Type B pancreatic cell (in vitro differentiated cells): ENCODE measurements around the gene MSRB3. TPM values are rescaled to one million over a fixed set of nuclear protein-coding genes. Genes with fewer than 3 reads are reported as not detected.
A peak's percentile ranks its signal among the peaks of the same experiment; 100 is the strongest.
"Not testable (repeated sequence)": the region's sequence is repeated elsewhere in the genome, so short reads cannot be mapped to it uniquely, and the experiment has no call there.

Source experiments
- DNase-seq: peaks from one replicate; pipeline ENCODE4 v3.0.0; 2021; ENCODE audit warnings: mixed read lengths; ENCODE audit not compliant: unreplicated experiment; ENCODE audit errors: extremely low spot score
- H3K27ac Mint-ChIP-seq: 2 replicates; pipeline ENCODE4 v1.8.0; 2021; ENCODE audit warnings: mild to moderate bottlenecking, mixed read lengths
- H3K27me3 Mint-ChIP-seq: 2 replicates; pipeline ENCODE4 v1.8.0; 2021; ENCODE audit warnings: mixed read lengths
- H3K36me3 Mint-ChIP-seq: 2 replicates; pipeline ENCODE4 v1.8.0; 2021; ENCODE audit warnings: mixed read lengths
- H3K4me1 Mint-ChIP-seq: one replicate; pipeline ENCODE4 v1.8.0; 2021; ENCODE audit warnings: mixed read lengths; ENCODE audit not compliant: unreplicated experiment
- H3K4me3 Mint-ChIP-seq: 2 replicates; pipeline ENCODE4 v1.8.0; 2021; ENCODE audit warnings: mild to moderate bottlenecking, mixed read lengths
- H3K9me3 Mint-ChIP-seq: 2 replicates; pipeline ENCODE4 v1.8.0; 2021; ENCODE audit warnings: mixed read lengths
- CTCF ChIP-seq: fragments of 200-600 bp; sonication (generic); conservative IDR thresholded peaks from 2 replicates; pipeline ENCODE4 v1.5.0; 2021; ENCODE audit warnings: antibody characterized with exemption, mild to moderate bottlenecking
- total RNA-seq: library from RNA; stranded (reverse); gene quantifications from 2 replicates; pipeline ENCODE4 v1.2.1, GENCODE V29; 2021; ENCODE audit warnings: low replicate concordance

MSRB3 gene
- total RNA-seq, 1 donor from 2014 or later: 12.8 TPM

- Mint-ChIP-seq H3K27ac (peak overlapping the region; percentile 11), H3K36me3 (peaks cover 4% of the 10 kb centered on the region), H3K4me3 (no peak overlapping the region), H3K27me3 (peaks cover 4% of the 10 kb centered on the region), H3K9me3 (no peaks in the 10 kb centered on the region), H3K4me1 (peaks cover 31% of the 10 kb centered on the region)
- TF ChIP-seq CTCF: no peak
- no peak for DNase-seq
These were observed 29.5 kb downstream of the MSRB3 start for GRCh38 chr12:65308006-65308405.

GRCh38 chr12:65308601-65309071 is 30.2 kb downstream of the MSRB3 start:
- H3K9me3 Mint-ChIP-seq: no peaks in the 10 kb centered on the region
- no peak for TF ChIP-seq CTCF
- peaks cover 36% of the 10 kb centered on the region for H3K4me1 Mint-ChIP-seq
- peaks cover 2% of the 10 kb centered on the region for H3K27me3 Mint-ChIP-seq
- no peak overlapping the region for H3K4me3 Mint-ChIP-seq
- H3K36me3 Mint-ChIP-seq: peaks cover 2% of the 10 kb centered on the region
- no peak for DNase-seq
- H3K27ac Mint-ChIP-seq: peak overlapping the region; percentile 11

GRCh38 chr12:65311260-65311659 is 32.8 kb downstream of the MSRB3 start:
- H3K4me1 Mint-ChIP-seq: peaks cover 37% of the 10 kb centered on the region
- DNase-seq: no peak
- H3K36me3 Mint-ChIP-seq: no peaks in the 10 kb centered on the region
- H3K9me3 Mint-ChIP-seq: no peaks in the 10 kb centered on the region
- no peaks in the 10 kb centered on the region for H3K27me3 Mint-ChIP-seq
- no peak overlapping the region for H3K27ac Mint-ChIP-seq
- no peak overlapping the region for H3K4me3 Mint-ChIP-seq
- TF ChIP-seq CTCF: no peak

GRCh38 chr12:65313719-65314317 is 35.3 kb downstream of the MSRB3 start:
- Mint-ChIP-seq H3K4me1 (peaks cover 18% of the 10 kb centered on the region), H3K36me3 (no peaks in the 10 kb centered on the region), H3K9me3 (no peaks in the 10 kb centered on the region), H3K27ac (no peak overlapping the region), H3K4me3 (no peak overlapping the region), H3K27me3 (peaks cover 4% of the 10 kb centered on the region)
- no peak for DNase-seq
- peak; percentile 80 for TF ChIP-seq CTCF

DNA sequence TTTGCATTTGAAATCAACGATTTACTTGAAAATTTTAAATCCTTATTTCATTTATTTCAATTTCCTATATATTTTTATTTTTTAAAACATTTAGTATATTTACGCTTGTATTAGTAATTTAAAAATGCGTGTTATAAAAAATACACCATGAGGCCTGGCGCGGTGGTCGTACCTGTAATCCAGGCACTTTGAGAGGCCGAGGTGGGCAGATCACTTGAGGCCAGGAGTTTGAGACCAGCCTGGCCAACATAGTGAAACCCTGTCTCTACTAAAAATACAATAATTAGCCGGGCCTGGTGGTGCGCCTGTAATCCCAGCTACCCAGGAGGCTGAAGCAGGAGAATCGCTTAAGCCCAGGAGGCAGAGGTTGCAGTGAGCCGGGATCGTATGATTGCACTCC is 36.8 kb downstream of the MSRB3 start:
- H3K4me3 Mint-ChIP-seq, H3K27me3 Mint-ChIP-seq, H3K9me3 Mint-ChIP-seq, H3K27ac Mint-ChIP-seq, H3K36me3 Mint-ChIP-seq, DNase-seq: not testable (repeated sequence)
- peaks cover 17% of the 10 kb centered on the region for H3K4me1 Mint-ChIP-seq

DNA sequence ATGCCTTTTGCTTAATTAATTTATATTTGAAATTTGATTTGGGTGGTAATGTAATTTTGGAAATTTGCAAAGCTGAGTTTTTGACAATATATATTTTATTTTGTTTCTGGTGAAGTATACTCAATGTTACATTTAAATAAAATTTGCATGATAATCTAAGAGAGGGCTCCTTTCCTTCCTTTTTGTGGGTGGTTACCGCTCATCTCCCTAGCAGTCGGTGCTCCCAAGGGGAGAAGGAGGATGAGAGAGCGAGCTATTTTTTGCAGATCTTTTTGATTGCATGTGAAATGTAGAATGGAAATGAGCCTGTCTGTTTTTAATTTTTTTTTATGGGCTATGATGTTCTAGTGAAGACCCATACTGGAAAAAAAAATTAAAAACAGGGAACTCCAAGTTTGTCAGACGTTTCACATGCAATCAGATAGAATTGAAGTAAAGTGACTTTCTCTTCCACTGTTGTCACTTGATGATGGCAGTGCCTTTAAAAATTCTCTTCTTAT is 39.8 kb downstream of the MSRB3 start:
- Mint-ChIP-seq H3K36me3 (no peaks in the 10 kb centered on the region), H3K27me3 (peaks cover 4% of the 10 kb centered on the region), H3K4me3 (no peak overlapping the region)

More for the DNA sequence above, 39.8 kb downstream of the MSRB3 start:
- Mint-ChIP-seq H3K9me3 (no peaks in the 10 kb centered on the region), H3K27ac (no peak overlapping the region), H3K4me1 (peaks cover 26% of the 10 kb centered on the region)
- DNase-seq: no peak
- TF ChIP-seq CTCF: no peak
